Epithelial cell of esophagus (primary cell): ENCODE results near the gene ULBP1.
"Not testable (repeated sequence)": the region's sequence is repeated elsewhere in the genome, so short reads cannot be mapped to it uniquely, and the experiment has no call there.

Experiments used
- DNase-seq: peaks from one replicate; pipeline ENCODE4 v3.0.0; 2010; ENCODE audit warnings: low read depth
- H3K4me3 ChIP-seq: 2 replicates; pipeline ENCODE4 v1.5.1; 2011; ENCODE audit warnings: mild to moderate bottlenecking, low read length, control low read depth
- CTCF ChIP-seq: IDR thresholded peaks from 2 replicates; pipeline ENCODE4 v1.5.1; 2011; ENCODE audit warnings: low read depth, mild to moderate bottlenecking, low read length, control low read depth, inconsistent platforms; ENCODE audit not compliant: insufficient read depth; ENCODE audit errors: missing control alignments

ULBP1 gene

DNA sequence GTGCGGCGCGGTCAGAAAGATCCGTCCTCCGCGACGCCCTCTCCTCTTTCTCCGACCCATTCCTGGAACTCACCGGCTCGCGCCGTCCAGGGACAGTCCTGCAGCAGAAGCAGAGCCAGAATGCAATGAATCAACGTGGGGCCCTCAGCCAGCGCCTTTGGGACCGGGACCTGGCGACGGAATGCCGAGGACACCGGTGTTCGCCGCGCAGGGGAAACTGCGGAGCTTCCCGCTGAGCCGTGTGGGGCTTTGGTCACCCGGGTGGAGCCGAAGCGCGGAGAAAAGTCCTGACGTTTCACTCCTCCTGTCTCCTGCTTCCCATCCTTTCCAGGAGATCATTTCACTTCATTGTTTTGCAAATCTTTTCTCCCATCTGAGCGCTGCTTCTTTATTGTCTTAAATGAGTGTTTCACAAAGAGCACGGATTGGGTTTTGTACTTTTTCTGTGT, 26.5 kb downstream of the ULBP1 start:
- no peak for DNase-seq
- no peak overlapping the region for H3K4me3 ChIP-seq
- TF ChIP-seq CTCF = no peak

GRCh38 chr6:149990661-149991471, 27.1 kb downstream of the ULBP1 start:
- no peak for DNase-seq
- no peak for TF ChIP-seq CTCF
- H3K4me3 ChIP-seq = peak overlapping the region; percentile 19

- DNase-seq, H3K4me3 ChIP-seq: not testable (repeated sequence)
Measured at GRCh38 chr6:149991472-149991795, 27.7 kb downstream of the ULBP1 start.

DNA sequence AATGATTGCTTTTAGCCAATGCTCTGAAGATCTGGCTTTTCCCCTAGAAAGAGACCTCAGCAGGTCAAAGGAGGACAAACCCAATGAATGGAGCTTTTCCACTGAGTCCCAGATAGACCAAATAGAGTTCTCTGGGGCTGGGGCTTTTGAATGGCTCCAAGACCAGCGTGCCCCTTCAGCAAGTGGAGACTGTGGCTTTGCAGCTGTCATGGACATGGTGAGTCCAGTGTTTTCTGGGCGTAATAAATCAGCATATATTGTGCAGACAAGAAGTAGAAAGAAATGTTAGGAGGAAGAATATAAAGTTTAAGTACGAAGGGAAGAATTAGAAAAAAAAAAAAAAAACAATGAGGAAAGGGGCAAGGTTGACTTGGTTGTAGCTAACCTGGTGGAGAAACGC, 28.1 kb downstream of the ULBP1 start:
- no peak for TF ChIP-seq CTCF
- H3K4me3 ChIP-seq = no peak overlapping the region
- DNase-seq = no peak

DNA sequence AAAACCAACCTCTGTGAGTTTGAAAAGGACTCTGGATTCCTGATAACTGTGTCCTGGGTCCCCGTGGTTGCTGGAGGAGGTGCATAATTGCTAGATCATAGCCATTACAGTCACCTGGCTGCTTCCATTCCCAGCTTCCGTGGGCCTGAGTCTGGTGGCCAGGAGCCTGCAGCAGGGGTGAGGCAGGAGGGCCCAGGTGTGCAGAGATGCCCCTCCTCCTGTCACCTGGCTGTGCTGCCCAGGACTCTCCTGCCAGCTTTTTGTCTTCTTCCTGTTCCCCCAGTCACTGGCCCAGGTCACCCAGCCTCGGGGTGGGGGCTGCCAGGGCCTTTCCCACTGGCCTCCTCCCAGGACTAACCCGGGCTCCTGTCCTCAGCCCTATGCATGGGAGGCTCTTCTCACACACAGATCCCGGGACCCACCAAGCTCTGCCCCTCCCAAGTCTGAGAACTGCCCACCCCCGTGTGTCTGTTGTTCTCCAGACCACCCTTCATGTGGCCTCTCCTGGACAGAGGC, 31.6 kb downstream of the ULBP1 start:
- no peak for TF ChIP-seq CTCF

GRCh38 chr6:149995971-149996370, 32.2 kb downstream of the ULBP1 start:
- DNase-seq = no peak
- H3K4me3 ChIP-seq = no peak overlapping the region
- no peak for TF ChIP-seq CTCF

More for the DNA sequence above, 31.6 kb downstream of the ULBP1 start:
- DNase-seq = no peak
- H3K4me3 ChIP-seq = no peak overlapping the region

GRCh38 chr6:149999636-150000035, 35.9 kb downstream of the ULBP1 start:
- no peak for TF ChIP-seq CTCF
- no peak for DNase-seq
- no peak overlapping the region for H3K4me3 ChIP-seq
